ENCODE data around the gene NEDD4L. TPM values are rescaled to one million over a fixed set of nuclear protein-coding genes. Genes with fewer than 3 reads are reported as not detected.

The NEDD4L gene
- total RNA-seq, 1 experiment from 2014 or later, result 57.4 TPM

DNA sequence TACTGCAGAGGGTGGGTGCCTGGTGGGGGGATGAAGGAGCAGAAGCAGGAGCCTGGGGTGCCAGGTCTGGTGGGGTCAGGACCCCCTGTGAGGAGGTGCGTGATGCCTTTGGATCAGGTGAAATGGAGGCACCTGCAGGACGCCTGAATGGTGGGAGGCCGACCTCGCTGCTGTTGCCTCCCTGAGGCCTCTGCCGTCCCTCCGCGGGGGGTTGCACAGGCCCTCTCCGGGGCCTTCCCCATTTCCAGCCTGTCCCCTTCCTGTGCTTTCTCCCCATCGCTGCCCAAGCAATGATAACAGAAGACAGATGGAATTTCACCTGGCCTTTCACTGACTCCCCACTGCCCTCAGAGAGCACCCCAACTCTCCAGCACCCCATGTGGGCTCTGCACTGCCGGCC is 325.6 kb downstream of the NEDD4L start:
- BruUV-seq (replicated peaks), result no TSS peak
- H3K4me1 ChIP-seq (replicated peaks; ENCODE audit: insufficient read depth), result no peaks in the 10 kb centered on the region
- H3K9me2 ChIP-seq (ENCODE audit: insufficient read depth), result no peaks in the 10 kb centered on the region
- DNase-seq, result no peak
- H3K27me3 ChIP-seq (ENCODE audit: insufficient read depth, low read depth), result no peaks in the 10 kb centered on the region
- no peaks in the 10 kb centered on the region for H3K9me3 ChIP-seq (ENCODE audit: insufficient read depth, low read depth)
- no peaks in the 10 kb centered on the region for H3F3A ChIP-seq (ENCODE audit: insufficient read depth, low read depth)
- CTCF ChIA-PET, result no interaction called here
- intact Hi-C loops (cut with micrococcal nuclease; ENCODE audit: unreplicated experiment), result no loop called here
- no peaks in the 10 kb centered on the region for H3K79me2 ChIP-seq (ENCODE audit: low read depth)
- H3K4me3 ChIP-seq, result no peak overlapping the region
- no peak overlapping the region for H2AFZ ChIP-seq
- peaks cover 43% of the 10 kb centered on the region for H3K36me3 ChIP-seq (ENCODE audit: low read depth)
- no peak overlapping the region for H3K4me2 ChIP-seq
- H3K27ac ChIP-seq, result no peak overlapping the region
- no peak for TF ChIP-seq CTCF (conservative IDR thresholded peaks at IDR 0.05)
- TF ChIP-seq EZH2 (IDR thresholded peaks at IDR 0.05; ENCODE audit: low read depth), result no peak
- POLR2A ChIA-PET (ENCODE audit: unreplicated experiment), result no interaction called here
- H4K20me1 ChIP-seq (ENCODE audit: insufficient read depth), result no peaks in the 10 kb centered on the region

DNA sequence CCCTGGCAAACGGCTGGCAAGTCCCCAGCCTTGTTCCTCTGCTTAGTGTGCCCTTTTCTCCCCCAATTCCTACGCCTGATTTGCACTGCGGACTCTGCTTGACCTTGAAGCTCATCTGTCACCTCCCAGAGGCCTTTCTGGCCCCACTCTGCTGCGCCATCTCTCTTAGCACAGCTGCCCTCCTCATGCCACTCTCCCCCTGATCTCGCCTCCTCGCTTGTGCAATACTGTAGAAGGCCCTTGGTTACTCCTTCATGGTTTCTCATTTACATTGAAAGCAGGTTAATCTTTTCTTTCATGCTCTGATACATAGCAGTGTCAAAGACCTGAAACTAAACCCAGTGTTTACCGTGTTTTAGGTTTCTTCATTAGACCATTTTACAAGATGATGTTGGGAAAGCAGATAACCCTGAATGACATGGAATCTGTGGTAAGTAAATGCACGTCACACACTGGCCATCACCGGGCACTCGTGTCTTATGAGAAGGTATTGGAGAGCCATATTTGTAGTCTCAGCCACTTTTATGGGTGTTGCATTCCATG is 326.1 kb downstream of the NEDD4L start:
- ChIA-PET CTCF (no interaction called here), POLR2A (ENCODE audit: unreplicated experiment) (no interaction called here)
- Histone ChIP-seq H3K4me1 (replicated peaks; ENCODE audit: insufficient read depth) (no peaks in the 10 kb centered on the region), H3K4me2 (no peak overlapping the region), H3K36me3 (ENCODE audit: low read depth) (peaks cover 43% of the 10 kb centered on the region), H3K4me3 (no peak overlapping the region), H3K27me3 (ENCODE audit: insufficient read depth, low read depth) (no peaks in the 10 kb centered on the region), H3K9me3 (ENCODE audit: insufficient read depth, low read depth) (no peaks in the 10 kb centered on the region), H2AFZ (no peak overlapping the region), H3K9me2 (ENCODE audit: insufficient read depth) (no peaks in the 10 kb centered on the region), H3F3A (ENCODE audit: insufficient read depth, low read depth) (no peaks in the 10 kb centered on the region), H4K20me1 (ENCODE audit: insufficient read depth) (no peaks in the 10 kb centered on the region), H3K27ac (no peak overlapping the region), H3K79me2 (ENCODE audit: low read depth) (no peaks in the 10 kb centered on the region)
- intact Hi-C loops (cut with micrococcal nuclease; ENCODE audit: unreplicated experiment), result no loop called here
- no peak for DNase-seq
- TF ChIP-seq EZH2 (IDR thresholded peaks at IDR 0.05; ENCODE audit: low read depth) (no peak), CTCF (conservative IDR thresholded peaks at IDR 0.05) (no peak)
- no TSS peak for BruUV-seq (replicated peaks)

DNA sequence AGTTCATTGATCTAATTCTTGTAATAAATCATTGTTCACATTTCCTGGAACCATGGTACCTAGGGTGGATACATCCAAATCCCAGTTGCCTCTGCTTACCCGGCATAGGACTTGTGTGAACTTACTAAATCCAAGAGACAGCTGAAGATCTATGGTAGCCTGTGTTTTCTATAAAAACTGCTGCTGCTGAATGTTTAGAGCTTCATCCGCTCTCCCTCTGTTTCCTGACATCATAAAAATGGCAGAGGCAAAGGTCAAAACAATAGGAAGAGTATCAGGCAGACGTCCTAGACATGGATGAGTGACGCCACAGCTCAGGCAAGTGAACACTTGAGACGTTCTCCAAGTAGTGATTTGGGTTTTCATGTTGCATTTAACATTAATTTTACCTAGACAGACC is 326.6 kb downstream of the NEDD4L start:
- Histone ChIP-seq H3K27me3 (ENCODE audit: insufficient read depth, low read depth) (no peaks in the 10 kb centered on the region), H3F3A (ENCODE audit: insufficient read depth, low read depth) (no peaks in the 10 kb centered on the region), H3K9me2 (ENCODE audit: insufficient read depth) (no peaks in the 10 kb centered on the region), H3K4me1 (replicated peaks; ENCODE audit: insufficient read depth) (no peaks in the 10 kb centered on the region), H3K4me3 (no peak overlapping the region), H3K27ac (no peak overlapping the region), H3K79me2 (ENCODE audit: low read depth) (no peaks in the 10 kb centered on the region), H3K36me3 (ENCODE audit: low read depth) (peaks cover 40% of the 10 kb centered on the region), H3K4me2 (no peak overlapping the region), H3K9me3 (ENCODE audit: insufficient read depth, low read depth) (no peaks in the 10 kb centered on the region), H4K20me1 (ENCODE audit: insufficient read depth) (no peaks in the 10 kb centered on the region), H2AFZ (no peak overlapping the region)
- no TSS peak for BruUV-seq (replicated peaks)
- ChIA-PET POLR2A (ENCODE audit: unreplicated experiment) (no interaction called here), CTCF (no interaction called here)
- TF ChIP-seq CTCF (conservative IDR thresholded peaks at IDR 0.05) (no peak), EZH2 (IDR thresholded peaks at IDR 0.05; ENCODE audit: low read depth) (no peak)
- intact Hi-C loops (cut with micrococcal nuclease; ENCODE audit: unreplicated experiment), result no loop called here
- no peak for DNase-seq

Measured in PC-9 (cell line).